ENCODE measurements around the gene USF3. TPM values are rescaled to one million over a fixed set of nuclear protein-coding genes. Genes with fewer than 3 reads are reported as not detected.

The USF3 gene
- total RNA-seq, 6 donors from 2014 or later: 9.3 to 30.6 (median 18.5) TPM

DNA sequence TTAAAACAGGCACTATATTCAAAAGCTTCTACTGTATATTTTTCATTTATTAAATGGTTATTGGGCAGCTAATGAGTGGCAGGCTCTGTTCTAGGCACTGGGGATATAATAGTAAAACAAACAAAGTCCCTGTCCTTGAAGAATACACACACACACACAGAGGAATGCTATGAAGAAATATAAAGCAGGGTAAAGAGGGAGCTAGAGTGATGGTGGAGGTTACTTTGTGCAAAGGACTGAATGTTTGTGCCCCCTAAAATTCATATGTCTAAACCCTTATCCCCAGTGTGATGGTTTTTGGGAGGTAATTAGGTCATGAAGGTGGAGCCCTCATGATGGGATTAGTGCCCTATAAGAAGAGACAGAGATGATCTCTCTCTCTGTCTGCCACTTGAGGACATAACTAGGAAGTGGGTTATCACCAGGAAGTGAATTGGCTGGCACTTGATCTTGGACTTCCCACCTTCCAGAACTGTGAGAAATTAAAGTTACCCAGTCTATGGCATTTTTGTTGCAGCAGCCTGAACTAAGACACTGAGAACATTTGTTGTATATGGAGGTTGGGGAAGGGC lies 31.8 kb downstream of the USF3 start:
- Histone ChIP-seq H3K27me3 (no peaks in the 10 kb centered on the region), H3K9me3 (no peaks in the 10 kb centered on the region), H3K36me3 (peaks cover 6 to 45% (median 14%) of the 10 kb centered on the region in 4 donors), H3K27ac (no peak overlapping the region), H3K4me3 (no peak overlapping the region), H3K4me1 (no peaks in the 10 kb centered on the region)
- no peak for ATAC-seq (ENCODE audit: low FRiP score in 2 of 2)
- TF ChIP-seq POLR2AphosphoS5 (IDR thresholded peaks at IDR 0.05): no peak
- TF ChIP-seq POLR2A (IDR thresholded peaks at IDR 0.05): no peak
- TF ChIP-seq EP300 (IDR thresholded peaks at IDR 0.05): no peak
- TF ChIP-seq, protein P1, sequence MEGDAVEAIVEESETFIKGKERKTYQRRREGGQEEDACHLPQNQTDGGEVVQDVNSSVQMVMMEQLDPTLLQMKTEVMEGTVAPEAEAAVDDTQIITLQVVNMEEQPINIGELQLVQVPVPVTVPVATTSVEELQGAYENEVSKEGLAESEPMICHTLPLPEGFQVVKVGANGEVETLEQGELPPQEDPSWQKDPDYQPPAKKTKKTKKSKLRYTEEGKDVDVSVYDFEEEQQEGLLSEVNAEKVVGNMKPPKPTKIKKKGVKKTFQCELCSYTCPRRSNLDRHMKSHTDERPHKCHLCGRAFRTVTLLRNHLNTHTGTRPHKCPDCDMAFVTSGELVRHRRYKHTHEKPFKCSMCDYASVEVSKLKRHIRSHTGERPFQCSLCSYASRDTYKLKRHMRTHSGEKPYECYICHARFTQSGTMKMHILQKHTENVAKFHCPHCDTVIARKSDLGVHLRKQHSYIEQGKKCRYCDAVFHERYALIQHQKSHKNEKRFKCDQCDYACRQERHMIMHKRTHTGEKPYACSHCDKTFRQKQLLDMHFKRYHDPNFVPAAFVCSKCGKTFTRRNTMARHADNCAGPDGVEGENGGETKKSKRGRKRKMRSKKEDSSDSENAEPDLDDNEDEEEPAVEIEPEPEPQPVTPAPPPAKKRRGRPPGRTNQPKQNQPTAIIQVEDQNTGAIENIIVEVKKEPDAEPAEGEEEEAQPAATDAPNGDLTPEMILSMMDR (IDR thresholded peaks at IDR 0.05): no peak
- no peak for DNase-seq

DNA sequence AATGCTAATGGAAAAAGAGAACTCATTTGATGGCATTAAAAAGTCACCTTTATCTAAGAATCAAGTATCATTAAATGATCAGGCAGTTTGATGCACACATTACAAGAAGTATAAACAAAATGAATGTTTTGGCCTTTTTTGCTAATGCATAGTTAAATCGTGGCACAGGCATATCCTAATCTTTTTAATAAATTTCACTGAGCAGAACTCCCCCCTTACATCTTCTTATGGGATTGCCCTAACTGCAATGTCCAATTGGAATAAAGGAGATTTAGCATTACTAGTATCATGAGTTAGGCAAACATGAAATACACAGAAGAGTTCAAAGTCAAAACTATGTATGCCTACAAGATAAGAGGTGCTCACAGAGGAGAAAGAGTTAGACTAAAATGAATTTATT lies 32.7 kb downstream of the USF3 start:
- 74 to 79% methylated on average over 1 of the region's 1 CpG for WGBS, 2 donors
- Histone ChIP-seq H3K4me3 (no peak overlapping the region), H3K4me1 (no peaks in the 10 kb centered on the region), H3K27me3 (no peaks in the 10 kb centered on the region), H3K9me3 (no peaks in the 10 kb centered on the region), H3K36me3 (peaks cover 6 to 53% (median 17%) of the 10 kb centered on the region in 4 donors), H3K27ac (no peak overlapping the region)
- no peak for ATAC-seq (ENCODE audit: low FRiP score in 2 of 2)
- DNase-seq: no peak
- TF ChIP-seq EP300 (IDR thresholded peaks at IDR 0.05): no peak
- no peak for TF ChIP-seq POLR2A (IDR thresholded peaks at IDR 0.05)
- TF ChIP-seq POLR2AphosphoS5 (IDR thresholded peaks at IDR 0.05): no peak
- TF ChIP-seq, protein P1 (IDR thresholded peaks at IDR 0.05): no peak

DNA sequence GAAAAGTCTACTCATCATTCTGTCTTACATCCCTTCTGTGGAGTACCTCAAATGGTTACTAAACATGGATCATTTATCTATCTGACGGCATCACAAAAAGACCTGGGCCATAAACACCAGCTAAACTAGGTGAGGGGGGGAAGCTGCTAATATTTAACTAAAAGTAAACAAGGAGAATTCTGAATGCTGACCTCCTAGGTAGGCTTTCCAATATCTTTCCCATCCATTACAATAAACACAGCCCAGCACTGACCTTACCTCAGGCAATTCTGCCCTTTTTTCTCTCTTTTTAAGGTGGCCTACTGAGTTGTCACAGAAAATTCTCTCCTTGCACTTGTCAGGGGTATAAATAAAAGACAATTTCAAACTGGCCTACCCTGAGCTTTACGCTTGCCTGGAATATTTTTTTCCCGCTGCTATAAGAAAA lies 33.1 kb downstream of the USF3 start:
- peaks cover 6 to 57% (median 17%) of the 10 kb centered on the region in 4 donors for H3K36me3 ChIP-seq
- 96 to 98% methylated on average over 3 of the region's 3 CpGs for WGBS, 2 donors
- no peaks in the 10 kb centered on the region for H3K4me1 ChIP-seq
- ATAC-seq (ENCODE audit: low FRiP score in 2 of 2) (no peak), DNase-seq (no peak)
- H3K27me3 ChIP-seq: no peaks in the 10 kb centered on the region
- no peak overlapping the region for H3K27ac ChIP-seq
- H3K4me3 ChIP-seq: no peak overlapping the region
- no peak for TF ChIP-seq POLR2A (IDR thresholded peaks at IDR 0.05)
- H3K9me3 ChIP-seq: no peaks in the 10 kb centered on the region

DNA sequence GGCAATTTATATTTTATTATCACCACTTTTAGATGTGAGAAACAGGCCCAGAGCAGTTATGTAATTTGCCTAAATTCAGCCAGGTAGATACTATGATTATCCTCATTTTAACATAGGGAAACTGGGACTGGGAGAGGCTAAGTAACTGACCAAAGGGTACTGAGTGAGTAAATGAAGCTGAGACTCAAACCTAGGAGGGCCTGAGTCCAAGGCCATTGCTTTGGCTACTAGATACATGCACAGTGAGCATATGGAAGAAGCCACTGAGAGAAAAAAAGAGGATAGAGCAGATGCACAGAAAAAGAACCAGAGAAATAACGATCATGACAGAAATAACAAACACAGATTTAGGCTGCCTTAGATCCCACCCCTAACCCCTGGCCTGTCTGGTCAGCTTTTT lies 33.6 kb downstream of the USF3 start:
- Histone ChIP-seq H3K9me3 (no peaks in the 10 kb centered on the region), H3K27me3 (no peaks in the 10 kb centered on the region), H3K36me3 (peaks cover 6 to 61% (median 18%) of the 10 kb centered on the region in 4 donors), H3K4me3 (no peak overlapping the region), H3K27ac (no peak overlapping the region), H3K4me1 (no peaks in the 10 kb centered on the region)
- DNase-seq: no peak
- WGBS, 2 donors: 61 to 78% methylated on average over 1 of the region's 1 CpG
- ATAC-seq (ENCODE audit: low FRiP score in 2 of 2): no peak
- TF ChIP-seq, protein P1 (IDR thresholded peaks at IDR 0.05): no peak
- TF ChIP-seq POLR2A (IDR thresholded peaks at IDR 0.05) (no peak), EP300 (IDR thresholded peaks at IDR 0.05) (no peak), POLR2AphosphoS5 (IDR thresholded peaks at IDR 0.05) (no peak)

DNA sequence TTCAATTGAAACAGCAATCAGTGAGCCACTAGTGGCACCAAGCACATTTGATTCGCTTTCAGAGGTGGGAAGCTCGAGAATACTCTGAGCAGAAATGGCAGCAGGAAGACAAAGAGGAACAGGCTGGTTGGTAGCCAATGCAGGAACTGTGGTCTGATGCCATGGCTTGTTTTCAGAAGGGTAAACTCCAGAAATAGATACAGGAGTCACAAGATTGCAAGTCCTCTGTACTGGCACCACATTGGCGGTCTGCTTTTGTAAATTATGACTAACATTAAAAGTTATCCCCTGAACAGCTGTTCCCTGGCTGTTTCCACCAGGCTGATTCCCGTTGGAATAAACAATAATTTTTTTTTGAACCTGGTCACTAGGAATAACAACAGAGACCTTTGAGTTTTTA lies 35.5 kb downstream of the USF3 start:
- Histone ChIP-seq H3K27ac (no peak overlapping the region), H3K36me3 (peaks cover 6 to 68% (median 19%) of the 10 kb centered on the region in 4 donors)

More for the DNA sequence above, 35.5 kb downstream of the USF3 start:
- Histone ChIP-seq H3K9me3 (no peaks in the 10 kb centered on the region), H3K27me3 (no peaks in the 10 kb centered on the region), H3K4me1 (no peaks in the 10 kb centered on the region), H3K4me3 (no peak overlapping the region)
- DNase-seq (no peak), ATAC-seq (ENCODE audit: low FRiP score in 2 of 2) (no peak)
- 80 to 85% methylated on average over 4 of the region's 4 CpGs for WGBS, 2 donors
- no peak for TF ChIP-seq POLR2A (IDR thresholded peaks at IDR 0.05)
- TF ChIP-seq POLR2AphosphoS5 (IDR thresholded peaks at IDR 0.05): no peak
- TF ChIP-seq EP300 (IDR thresholded peaks at IDR 0.05): no peak
- TF ChIP-seq, protein P1 (IDR thresholded peaks at IDR 0.05): no peak

All from upper lobe of left lung (tissue), 6 donors.